ENCODE results near the gene ID1. TPM values are rescaled to one million over a fixed set of nuclear protein-coding genes. Genes with fewer than 3 reads are reported as not detected.

The ID1 gene
- total and polyA plus RNA-seq, 2 of the 13 experiments (the other 11 are each of a cell fraction or from before 2014, with no cell fraction given), result 320 to 419 TPM

DNA sequence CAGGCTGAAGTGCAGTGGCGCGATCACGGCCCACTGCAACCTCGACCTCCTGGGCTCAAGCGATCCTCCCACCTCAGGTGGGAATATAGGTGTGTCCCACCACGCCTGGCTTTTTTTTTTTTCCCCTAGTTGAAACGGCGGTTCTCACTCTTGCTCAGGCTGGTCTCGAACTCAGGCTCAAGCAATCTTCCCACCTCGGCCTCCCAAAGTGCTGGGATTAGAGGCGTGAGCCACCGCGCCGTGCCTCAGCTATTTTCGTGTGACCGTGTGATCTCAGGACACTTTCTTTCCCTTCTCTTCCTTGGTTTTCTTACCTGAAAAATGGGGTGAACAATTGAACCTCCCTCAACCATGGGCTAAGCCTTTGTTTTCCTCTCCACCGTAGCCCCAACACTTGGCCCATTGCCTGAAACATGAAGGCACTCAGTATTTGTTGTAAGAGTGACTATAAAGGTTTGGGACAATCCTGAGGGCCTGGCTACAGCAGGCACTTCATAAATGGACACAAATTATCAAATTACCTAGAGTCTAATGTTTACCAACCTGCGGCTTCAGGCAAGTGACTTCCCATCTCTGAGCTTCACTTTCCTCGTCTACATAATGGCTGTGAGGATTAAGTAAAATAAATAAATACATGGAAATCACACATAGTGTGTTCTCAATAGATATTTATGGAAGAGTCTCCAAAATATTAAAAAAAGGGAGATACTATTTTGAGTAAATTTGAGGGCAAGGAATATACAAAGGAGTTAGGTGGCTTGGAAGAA, 31.4 kb upstream of the ID1 start (continued):
- TF ChIP-seq, protein P1, sequence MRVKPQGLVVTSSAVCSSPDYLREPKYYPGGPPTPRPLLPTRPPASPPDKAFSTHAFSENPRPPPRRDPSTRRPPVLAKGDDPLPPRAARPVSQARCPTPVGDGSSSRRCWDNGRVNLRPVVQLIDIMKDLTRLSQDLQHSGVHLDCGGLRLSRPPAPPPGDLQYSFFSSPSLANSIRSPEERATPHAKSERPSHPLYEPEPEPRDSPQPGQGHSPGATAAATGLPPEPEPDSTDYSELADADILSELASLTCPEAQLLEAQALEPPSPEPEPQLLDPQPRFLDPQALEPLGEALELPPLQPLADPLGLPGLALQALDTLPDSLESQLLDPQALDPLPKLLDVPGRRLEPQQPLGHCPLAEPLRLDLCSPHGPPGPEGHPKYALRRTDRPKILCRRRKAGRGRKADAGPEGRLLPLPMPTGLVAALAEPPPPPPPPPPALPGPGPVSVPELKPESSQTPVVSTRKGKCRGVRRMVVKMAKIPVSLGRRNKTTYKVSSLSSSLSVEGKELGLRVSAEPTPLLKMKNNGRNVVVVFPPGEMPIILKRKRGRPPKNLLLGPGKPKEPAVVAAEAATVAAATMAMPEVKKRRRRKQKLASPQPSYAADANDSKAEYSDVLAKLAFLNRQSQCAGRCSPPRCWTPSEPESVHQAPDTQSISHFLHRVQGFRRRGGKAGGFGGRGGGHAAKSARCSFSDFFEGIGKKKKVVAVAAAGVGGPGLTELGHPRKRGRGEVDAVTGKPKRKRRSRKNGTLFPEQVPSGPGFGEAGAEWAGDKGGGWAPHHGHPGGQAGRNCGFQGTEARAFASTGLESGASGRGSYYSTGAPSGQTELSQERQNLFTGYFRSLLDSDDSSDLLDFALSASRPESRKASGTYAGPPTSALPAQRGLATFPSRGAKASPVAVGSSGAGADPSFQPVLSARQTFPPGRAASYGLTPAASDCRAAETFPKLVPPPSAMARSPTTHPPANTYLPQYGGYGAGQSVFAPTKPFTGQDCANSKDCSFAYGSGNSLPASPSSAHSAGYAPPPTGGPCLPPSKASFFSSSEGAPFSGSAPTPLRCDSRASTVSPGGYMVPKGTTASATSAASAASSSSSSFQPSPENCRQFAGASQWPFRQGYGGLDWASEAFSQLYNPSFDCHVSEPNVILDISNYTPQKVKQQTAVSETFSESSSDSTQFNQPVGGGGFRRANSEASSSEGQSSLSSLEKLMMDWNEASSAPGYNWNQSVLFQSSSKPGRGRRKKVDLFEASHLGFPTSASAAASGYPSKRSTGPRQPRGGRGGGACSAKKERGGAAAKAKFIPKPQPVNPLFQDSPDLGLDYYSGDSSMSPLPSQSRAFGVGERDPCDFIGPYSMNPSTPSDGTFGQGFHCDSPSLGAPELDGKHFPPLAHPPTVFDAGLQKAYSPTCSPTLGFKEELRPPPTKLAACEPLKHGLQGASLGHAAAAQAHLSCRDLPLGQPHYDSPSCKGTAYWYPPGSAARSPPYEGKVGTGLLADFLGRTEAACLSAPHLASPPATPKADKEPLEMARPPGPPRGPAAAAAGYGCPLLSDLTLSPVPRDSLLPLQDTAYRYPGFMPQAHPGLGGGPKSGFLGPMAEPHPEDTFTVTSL (CRISPR knock-in tag; IDR thresholded peaks at IDR 0.05; ENCODE audit: borderline replicate concordance), result peak; percentile 17; the same call in 1 of the 2 replicates
- no peak for TF ChIP-seq DR1 (CRISPR knock-in tag; IDR thresholded peaks at IDR 0.05)
- TF ChIP-seq, protein P2, sequence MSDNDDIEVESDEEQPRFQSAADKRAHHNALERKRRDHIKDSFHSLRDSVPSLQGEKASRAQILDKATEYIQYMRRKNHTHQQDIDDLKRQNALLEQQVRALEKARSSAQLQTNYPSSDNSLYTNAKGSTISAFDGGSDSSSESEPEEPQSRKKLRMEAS (IDR thresholded peaks at IDR 0.05), result peak; percentile 35; the same call in 1 of the 2 replicates
- TF ChIP-seq ARNTL (CRISPR knock-in tag; IDR thresholded peaks at IDR 0.05), result 0 out of 2 replicates have a peak, but pooled peaks have one; percentile 16
- TF ChIP-seq, protein P3, sequence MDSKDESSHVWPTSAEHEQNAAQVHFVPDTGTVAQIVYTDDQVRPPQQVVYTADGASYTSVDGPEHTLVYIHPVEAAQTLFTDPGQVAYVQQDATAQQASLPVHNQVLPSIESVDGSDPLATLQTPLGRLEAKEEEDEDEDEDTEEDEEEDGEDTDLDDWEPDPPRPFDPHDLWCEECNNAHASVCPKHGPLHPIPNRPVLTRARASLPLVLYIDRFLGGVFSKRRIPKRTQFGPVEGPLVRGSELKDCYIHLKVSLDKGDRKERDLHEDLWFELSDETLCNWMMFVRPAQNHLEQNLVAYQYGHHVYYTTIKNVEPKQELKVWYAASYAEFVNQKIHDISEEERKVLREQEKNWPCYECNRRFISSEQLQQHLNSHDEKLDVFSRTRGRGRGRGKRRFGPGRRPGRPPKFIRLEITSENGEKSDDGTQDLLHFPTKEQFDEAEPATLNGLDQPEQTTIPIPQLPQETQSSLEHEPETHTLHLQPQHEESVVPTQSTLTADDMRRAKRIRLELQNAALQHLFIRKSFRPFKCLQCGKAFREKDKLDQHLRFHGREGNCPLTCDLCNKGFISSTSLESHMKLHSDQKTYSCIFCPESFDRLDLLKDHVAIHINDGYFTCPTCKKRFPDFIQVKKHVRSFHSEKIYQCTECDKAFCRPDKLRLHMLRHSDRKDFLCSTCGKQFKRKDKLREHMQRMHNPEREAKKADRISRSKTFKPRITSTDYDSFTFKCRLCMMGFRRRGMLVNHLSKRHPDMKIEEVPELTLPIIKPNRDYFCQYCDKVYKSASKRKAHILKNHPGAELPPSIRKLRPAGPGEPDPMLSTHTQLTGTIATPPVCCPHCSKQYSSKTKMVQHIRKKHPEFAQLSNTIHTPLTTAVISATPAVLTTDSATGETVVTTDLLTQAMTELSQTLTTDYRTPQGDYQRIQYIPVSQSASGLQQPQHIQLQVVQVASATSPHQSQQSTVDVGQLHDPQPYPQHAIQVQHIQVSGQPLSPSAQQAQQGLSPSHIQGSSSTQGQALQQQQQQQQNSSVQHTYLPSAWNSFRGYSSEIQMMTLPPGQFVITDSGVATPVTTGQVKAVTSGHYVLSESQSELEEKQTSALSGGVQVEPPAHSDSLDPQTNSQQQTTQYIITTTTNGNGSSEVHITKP (CRISPR knock-in tag; IDR thresholded peaks at IDR 0.05; ENCODE audit: low read depth), result 0 out of 2 replicates have a peak, but pooled peaks have one; percentile 58
- TF ChIP-seq NFATC3 (CRISPR knock-in tag; IDR thresholded peaks at IDR 0.05), result peak; percentile 50; the same call in 1 of the 2 replicates
- peak; percentile 23; the same call in 1 of the 2 replicates for TF ChIP-seq ZNF678 (CRISPR knock-in tag; IDR thresholded peaks at IDR 0.05)
- TF ChIP-seq, protein P4, sequence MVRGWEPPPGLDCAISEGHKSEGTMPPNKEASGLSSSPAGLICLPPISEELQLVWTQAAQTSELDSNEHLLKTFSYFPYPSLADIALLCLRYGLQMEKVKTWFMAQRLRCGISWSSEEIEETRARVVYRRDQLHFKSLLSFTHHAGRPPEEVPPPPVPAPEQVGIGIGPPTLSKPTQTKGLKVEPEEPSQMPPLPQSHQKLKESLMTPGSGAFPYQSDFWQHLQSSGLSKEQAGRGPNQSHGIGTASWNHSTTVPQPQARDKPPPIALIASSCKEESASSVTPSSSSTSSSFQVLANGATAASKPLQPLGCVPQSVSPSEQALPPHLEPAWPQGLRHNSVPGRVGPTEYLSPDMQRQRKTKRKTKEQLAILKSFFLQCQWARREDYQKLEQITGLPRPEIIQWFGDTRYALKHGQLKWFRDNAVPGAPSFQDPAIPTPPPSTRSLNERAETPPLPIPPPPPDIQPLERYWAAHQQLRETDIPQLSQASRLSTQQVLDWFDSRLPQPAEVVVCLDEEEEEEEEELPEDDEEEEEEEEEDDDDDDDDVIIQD (CRISPR knock-in tag; IDR thresholded peaks at IDR 0.05; ENCODE audit: low read depth), result 0 out of 2 replicates have a peak, but pooled peaks have one; percentile 5
- no peak for TF ChIP-seq ZNF431 (CRISPR knock-in tag; IDR thresholded peaks at IDR 0.05; ENCODE audit: borderline replicate concordance, low read depth)
- TF ChIP-seq KDM5A (IDR thresholded peaks at IDR 0.05; ENCODE audit: borderline replicate concordance, low read length), result peak; percentile 80
- TF ChIP-seq PRDM4 (CRISPR knock-in tag; IDR thresholded peaks at IDR 0.05; ENCODE audit: borderline replicate concordance), result 0 out of 2 replicates have a peak, but pooled peaks have one; percentile 42
- TF ChIP-seq KLF6 (CRISPR knock-in tag; IDR thresholded peaks at IDR 0.05), result 0 out of 2 replicates have a peak, but pooled peaks have one; percentile 24
- peak; percentile 35; the same call in 1 of the 2 replicates for TF ChIP-seq ZNF839 (CRISPR knock-in tag; IDR thresholded peaks at IDR 0.05; ENCODE audit: borderline replicate concordance)

Measured in HepG2 (cell line).